GM12801 (cell line): ENCODE results near the gene ORC4.

Experiments used
- TF ChIP-seq, protein P1 (sequence below): IDR thresholded peaks from one replicate; pipeline ENCODE4 v1.5.1; 2011; ENCODE audit warnings: control low read depth; ENCODE audit not compliant: insufficient read length; ENCODE audit errors: extremely low read depth

The ORC4 gene

DNA sequence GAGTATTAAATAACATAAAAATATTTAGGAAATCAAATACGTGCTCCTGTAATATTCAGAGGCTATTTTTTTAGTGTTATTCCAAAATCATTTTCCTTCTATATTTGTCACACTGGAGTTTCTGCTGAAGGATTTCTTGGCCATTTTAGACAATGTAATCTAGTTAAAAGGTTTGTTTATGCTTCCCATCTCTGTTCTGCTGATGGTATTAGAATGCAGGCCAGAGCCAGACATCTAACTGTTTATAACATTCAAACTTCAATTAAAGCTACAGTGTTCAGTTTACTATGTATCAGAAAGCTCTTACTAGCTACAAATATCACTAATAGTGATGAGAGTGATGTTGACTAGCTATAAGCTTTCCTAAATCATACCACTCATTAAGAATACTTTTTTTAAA is 8.2 kb upstream of the ORC4 start:
- TF ChIP-seq, protein P1, sequence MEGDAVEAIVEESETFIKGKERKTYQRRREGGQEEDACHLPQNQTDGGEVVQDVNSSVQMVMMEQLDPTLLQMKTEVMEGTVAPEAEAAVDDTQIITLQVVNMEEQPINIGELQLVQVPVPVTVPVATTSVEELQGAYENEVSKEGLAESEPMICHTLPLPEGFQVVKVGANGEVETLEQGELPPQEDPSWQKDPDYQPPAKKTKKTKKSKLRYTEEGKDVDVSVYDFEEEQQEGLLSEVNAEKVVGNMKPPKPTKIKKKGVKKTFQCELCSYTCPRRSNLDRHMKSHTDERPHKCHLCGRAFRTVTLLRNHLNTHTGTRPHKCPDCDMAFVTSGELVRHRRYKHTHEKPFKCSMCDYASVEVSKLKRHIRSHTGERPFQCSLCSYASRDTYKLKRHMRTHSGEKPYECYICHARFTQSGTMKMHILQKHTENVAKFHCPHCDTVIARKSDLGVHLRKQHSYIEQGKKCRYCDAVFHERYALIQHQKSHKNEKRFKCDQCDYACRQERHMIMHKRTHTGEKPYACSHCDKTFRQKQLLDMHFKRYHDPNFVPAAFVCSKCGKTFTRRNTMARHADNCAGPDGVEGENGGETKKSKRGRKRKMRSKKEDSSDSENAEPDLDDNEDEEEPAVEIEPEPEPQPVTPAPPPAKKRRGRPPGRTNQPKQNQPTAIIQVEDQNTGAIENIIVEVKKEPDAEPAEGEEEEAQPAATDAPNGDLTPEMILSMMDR: no peak

DNA sequence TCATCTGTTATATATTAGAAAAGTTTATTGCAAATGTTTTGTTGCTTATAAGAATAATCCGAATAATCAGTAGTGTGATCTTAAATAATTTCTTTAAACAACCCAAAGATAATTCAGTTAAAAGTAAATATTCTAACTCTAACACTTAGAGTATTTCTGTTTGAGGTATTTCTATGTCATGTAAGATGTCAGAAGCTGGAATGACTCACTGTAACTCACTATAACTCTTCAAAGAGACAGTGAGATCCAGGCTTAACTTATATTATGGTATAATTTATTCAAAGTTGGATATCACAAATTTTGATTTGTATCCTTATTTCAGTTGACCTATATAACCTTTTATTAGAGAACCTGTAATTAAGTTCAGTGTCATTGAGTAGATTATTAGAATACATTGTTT is 7.3 kb upstream of the ORC4 start:
- TF ChIP-seq, protein P1: no peak

DNA sequence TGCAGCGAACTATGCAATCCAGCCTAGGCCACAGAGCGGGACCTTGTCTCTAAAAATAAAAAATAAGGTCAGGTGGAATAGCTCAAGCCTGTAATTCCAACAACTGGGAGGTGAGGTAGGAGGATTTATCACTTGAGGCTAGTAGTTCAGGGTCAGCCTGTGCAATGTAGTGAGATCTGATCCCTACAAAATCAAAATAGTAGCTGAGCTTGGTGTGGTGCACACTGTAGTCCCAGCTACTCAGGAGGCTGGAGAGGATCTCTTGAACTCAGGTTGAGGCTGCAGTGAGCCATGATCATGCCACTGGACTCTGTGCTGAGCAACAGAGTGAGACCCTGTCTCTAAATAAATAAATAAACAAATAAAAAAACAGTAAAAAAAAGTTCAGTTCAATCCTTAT is 6.0 kb upstream of the ORC4 start:
- TF ChIP-seq, protein P1: no peak

DNA sequence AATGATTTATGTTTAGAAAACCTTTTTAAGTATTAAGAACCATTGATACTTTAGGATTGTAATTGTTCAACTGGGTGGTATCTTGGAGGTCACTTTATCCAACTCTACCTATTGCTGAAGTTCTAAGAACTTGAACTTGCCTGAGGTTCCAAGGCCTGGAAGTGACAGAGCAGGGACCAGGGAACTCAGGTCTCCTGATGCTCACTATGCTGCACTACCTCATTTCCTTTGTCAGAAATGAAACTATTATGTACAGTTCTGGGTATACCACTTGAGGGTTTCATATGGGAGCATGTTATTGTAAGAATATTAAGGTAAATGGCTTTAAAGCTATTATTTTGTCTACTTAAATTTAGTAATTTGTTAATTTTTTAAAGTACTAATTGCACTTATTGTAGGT is 3.3 kb upstream of the ORC4 start:
- TF ChIP-seq, protein P1: no peak

DNA sequence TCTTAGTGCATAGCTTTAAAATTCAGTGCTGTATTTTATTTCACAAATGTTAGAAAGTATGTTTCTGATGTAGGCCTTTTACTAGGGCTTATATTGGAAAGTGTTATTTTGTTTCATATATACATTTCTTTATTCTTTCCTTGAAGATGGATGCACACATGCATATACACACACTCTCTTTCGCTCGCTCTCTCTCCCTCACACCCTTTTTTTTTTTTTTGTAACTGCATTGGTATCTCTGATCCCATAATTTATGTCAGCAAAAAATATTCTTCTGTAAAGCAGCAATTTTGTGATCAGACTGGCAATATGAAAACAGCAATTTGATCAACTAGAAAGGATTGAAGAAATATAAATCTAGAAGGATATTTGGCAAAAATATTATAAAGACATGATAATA is 2.3 kb upstream of the ORC4 start:
- TF ChIP-seq, protein P1: no peak

DNA sequence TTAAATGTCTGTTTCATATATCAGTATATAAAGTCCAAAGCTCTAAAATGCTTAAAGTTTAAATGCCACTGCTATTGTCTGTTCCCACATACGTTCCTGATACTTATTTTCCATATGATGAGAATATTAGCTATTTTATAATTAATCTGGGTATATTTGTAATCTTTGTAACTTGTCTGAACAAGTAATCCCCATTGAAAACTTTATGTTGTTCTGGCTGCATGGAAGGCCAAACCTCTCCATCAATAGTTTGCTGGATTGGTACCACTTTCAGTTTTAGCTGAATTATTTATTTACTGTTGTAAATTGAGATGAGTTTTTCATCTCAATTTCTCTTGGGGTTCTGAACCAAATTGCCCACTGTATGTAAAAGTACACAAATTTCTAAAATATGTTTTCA is 1.8 kb upstream of the ORC4 start:
- TF ChIP-seq, protein P1: no peak

DNA sequence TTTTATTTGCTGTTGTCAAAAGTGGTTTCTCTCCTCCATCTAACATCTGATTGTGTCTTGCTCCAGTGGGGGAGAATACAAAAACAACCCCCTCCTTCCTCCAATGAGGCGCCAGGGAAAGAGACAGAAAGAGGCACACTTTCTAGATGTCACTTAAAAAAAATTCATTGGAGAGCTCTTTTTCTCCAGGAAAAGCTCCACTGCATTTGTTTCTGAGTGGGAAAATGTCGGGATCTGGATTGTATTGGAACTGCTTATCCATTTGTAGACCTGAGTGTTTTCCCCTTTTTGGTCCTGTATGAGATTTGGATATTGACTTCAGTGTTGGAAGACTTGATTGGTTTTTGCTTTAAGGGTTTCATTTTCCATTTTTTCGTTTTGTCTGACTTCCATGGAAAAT is 1.3 kb upstream of the ORC4 start:
- TF ChIP-seq, protein P1: no peak
